OCI-LY1 (cell line): ENCODE measurements around the gene CDK11B.
"Not testable (repeated sequence)": the region's sequence is repeated elsewhere in the genome, so short reads cannot be mapped to it uniquely, and the experiment has no call there.

Source experiments
- H2AFZ ChIP-seq: fragments of 200-600 bp; sonication (generic), shearing (Covaris generic); 2 replicates; pipeline ENCODE4 v1.6.0; 2014; ENCODE audit warnings: antibody characterized with exemption, mild to moderate bottlenecking, low read length
- H3F3A ChIP-seq: fragments of 200-600 bp; sonication (generic), shearing (Covaris generic); 2 replicates; pipeline ENCODE4 v1.6.0; 2014; ENCODE audit warnings: mild to moderate bottlenecking, antibody characterized with exemption, low read length, moderate library complexity; ENCODE audit not compliant: insufficient read depth
- H3K27ac ChIP-seq: fragments of 200-600 bp; sonication (generic); 2 replicates; pipeline ENCODE4 v1.5.1; 2014; ENCODE audit warnings: low read length, mixed run types, mild to moderate bottlenecking, low read depth; ENCODE audit not compliant: poor library complexity, severe bottlenecking
- H3K27me3 ChIP-seq: fragments of 200-600 bp; sonication (generic); 2 replicates; pipeline ENCODE4 v1.6.0; 2014; ENCODE audit warnings: antibody characterized with exemption, mild to moderate bottlenecking, low read length, moderate library complexity; ENCODE audit not compliant: insufficient read depth
- H3K36me3 ChIP-seq: fragments of 200-600 bp; sonication (generic); 2 replicates; pipeline ENCODE4 v1.6.1; 2014; ENCODE audit warnings: mild to moderate bottlenecking, antibody characterized with exemption, low read length, moderate library complexity, mixed read lengths; ENCODE audit not compliant: insufficient read depth
- H3K4me1 ChIP-seq: fragments of 200-600 bp; sonication (generic); 2 replicates; pipeline ENCODE4 v1.5.1; 2014; ENCODE audit warnings: mild to moderate bottlenecking, low read length, moderate library complexity; ENCODE audit not compliant: insufficient read depth, severe bottlenecking
- H3K4me2 ChIP-seq: fragments of 200-600 bp; sonication (generic), shearing (Covaris generic); 2 replicates; pipeline ENCODE4 v1.6.1; 2014; ENCODE audit warnings: low read length
- H3K4me3 ChIP-seq: fragments of 200-600 bp; sonication (generic); 2 replicates; pipeline ENCODE4 v1.5.1; 2014; ENCODE audit warnings: low read length, low read depth, mild to moderate bottlenecking, mixed read lengths; ENCODE audit not compliant: poor library complexity, severe bottlenecking
- H3K79me2 ChIP-seq: fragments of 200-600 bp; shearing (Covaris generic); 2 replicates; pipeline ENCODE4 v1.6.1; 2016; ENCODE audit warnings: mixed run types, low read length, mixed read lengths; ENCODE audit not compliant: insufficient read depth
- H3K9ac ChIP-seq: fragments of 200-600 bp; sonication (generic), shearing (Covaris generic); 2 replicates; pipeline ENCODE4 v1.6.1; 2014; ENCODE audit warnings: mild to moderate bottlenecking, low read length, mixed read lengths
- H3K9me2 ChIP-seq: fragments of 200-600 bp; sonication (generic), shearing (Covaris generic); 2 replicates; pipeline ENCODE4 v1.6.1; 2014; ENCODE audit warnings: low read depth, mild to moderate bottlenecking, low read length, mixed read lengths
- H3K9me3 ChIP-seq: fragments of 200-600 bp; shearing (Covaris generic); 2 replicates; pipeline ENCODE4 v1.6.1; 2014; ENCODE audit warnings: low read length, mixed read lengths
- H4K20me1 ChIP-seq: fragments of 200-600 bp; sonication (generic), shearing (Covaris generic); 2 replicates; pipeline ENCODE4 v1.6.0; 2016; ENCODE audit warnings: mild to moderate bottlenecking, low read length; ENCODE audit not compliant: insufficient read depth
- EZH2 ChIP-seq: fragments of 200-600 bp; sonication (generic), shearing (Covaris generic); IDR thresholded peaks from 2 replicates; pipeline ENCODE4 v1.8.0; 2017; ENCODE audit warnings: borderline replicate concordance, mixed run types, mild to moderate bottlenecking, antibody characterized with exemption, low read length, moderate library complexity, mixed read lengths
- TF ChIP-seq, protein P1 (sequence below): fragments of 200-600 bp; sonication (generic), shearing (Covaris generic); IDR thresholded peaks from 2 replicates; pipeline ENCODE4 v1.5.1; 2017; ENCODE audit warnings: mild to moderate bottlenecking, antibody characterized with exemption, low read length, moderate library complexity, mixed read lengths

Gene CDK11B

GRCh38 chr1:1664941-1665814 lies 6.4 kb upstream of the CDK11B start:
- Histone ChIP-seq H4K20me1 (no peaks in the 10 kb centered on the region), H3K9ac (no peak overlapping the region), H3K9me3 (no peaks in the 10 kb centered on the region), H3K4me3 (no peak overlapping the region), H2AFZ (no peak overlapping the region), H3K4me2 (no peak overlapping the region), H3K9me2 (no peaks in the 10 kb centered on the region), H3F3A (no peaks in the 10 kb centered on the region), H3K4me1 (no peaks in the 10 kb centered on the region), H3K27ac (no peak overlapping the region), H3K79me2 (no peaks in the 10 kb centered on the region), H3K27me3 (no peaks in the 10 kb centered on the region), H3K36me3 (peaks cover 22% of the 10 kb centered on the region; the same call in 1 of the 2 replicates)
- TF ChIP-seq, protein P1, sequence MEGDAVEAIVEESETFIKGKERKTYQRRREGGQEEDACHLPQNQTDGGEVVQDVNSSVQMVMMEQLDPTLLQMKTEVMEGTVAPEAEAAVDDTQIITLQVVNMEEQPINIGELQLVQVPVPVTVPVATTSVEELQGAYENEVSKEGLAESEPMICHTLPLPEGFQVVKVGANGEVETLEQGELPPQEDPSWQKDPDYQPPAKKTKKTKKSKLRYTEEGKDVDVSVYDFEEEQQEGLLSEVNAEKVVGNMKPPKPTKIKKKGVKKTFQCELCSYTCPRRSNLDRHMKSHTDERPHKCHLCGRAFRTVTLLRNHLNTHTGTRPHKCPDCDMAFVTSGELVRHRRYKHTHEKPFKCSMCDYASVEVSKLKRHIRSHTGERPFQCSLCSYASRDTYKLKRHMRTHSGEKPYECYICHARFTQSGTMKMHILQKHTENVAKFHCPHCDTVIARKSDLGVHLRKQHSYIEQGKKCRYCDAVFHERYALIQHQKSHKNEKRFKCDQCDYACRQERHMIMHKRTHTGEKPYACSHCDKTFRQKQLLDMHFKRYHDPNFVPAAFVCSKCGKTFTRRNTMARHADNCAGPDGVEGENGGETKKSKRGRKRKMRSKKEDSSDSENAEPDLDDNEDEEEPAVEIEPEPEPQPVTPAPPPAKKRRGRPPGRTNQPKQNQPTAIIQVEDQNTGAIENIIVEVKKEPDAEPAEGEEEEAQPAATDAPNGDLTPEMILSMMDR: no peak
- no peak for TF ChIP-seq EZH2

GRCh38 chr1:1664318-1664717 lies 5.5 kb upstream of the CDK11B start:
- not testable (repeated sequence) for H3F3A ChIP-seq, H3K9ac ChIP-seq, H3K4me2 ChIP-seq, H3K9me3 ChIP-seq, H2AFZ ChIP-seq, H3K4me1 ChIP-seq, H4K20me1 ChIP-seq, H3K4me3 ChIP-seq, H3K27ac ChIP-seq, H3K79me2 ChIP-seq, H3K27me3 ChIP-seq, H3K9me2 ChIP-seq
- peaks cover 16% of the 10 kb centered on the region; the same call in 1 of the 2 replicates for H3K36me3 ChIP-seq

DNA sequence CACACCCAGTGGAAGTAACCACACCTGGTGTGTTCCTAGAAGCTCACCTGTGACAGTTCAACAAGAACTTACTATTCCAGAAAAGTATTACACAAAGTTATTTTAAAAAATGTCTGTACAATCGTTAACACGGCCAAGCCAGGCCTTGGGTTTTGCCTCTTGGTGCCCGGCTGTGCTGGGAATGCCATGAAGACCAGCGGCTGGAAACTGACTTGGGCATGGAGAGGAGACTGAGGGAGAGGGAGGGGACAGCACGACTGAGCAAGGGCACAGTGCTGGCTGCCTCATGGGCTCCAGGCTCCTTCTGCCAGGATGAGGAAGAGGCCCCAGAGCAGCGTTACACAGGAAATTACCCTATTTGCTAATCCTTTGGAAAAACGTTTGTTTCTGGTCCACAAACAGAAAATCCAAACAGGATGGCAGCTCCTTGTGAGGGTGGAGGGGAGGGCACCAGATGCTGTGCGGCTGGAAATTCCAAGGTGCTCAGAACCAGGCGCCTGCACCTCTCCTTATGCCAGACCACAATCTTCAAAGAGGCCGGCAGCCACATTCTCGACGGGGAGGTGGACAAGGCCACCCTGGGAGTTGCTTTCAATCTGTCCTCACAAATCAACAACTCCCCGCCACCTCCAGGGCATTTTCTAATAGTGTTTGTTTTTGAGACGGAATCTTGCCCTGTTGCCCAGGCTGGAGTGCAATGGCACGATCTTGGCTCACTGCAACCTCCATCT lies 4.2 kb upstream of the CDK11B start:
- not testable (repeated sequence) for H3K27ac ChIP-seq

GRCh38 chr1:1662392-1662791 lies 3.6 kb upstream of the CDK11B start:
- not testable (repeated sequence) for H4K20me1 ChIP-seq, H3K9me3 ChIP-seq, H3K27ac ChIP-seq, H3K4me1 ChIP-seq, H3F3A ChIP-seq, H3K79me2 ChIP-seq, H3K27me3 ChIP-seq, H3K9me2 ChIP-seq, H2AFZ ChIP-seq, H3K4me3 ChIP-seq, H3K4me2 ChIP-seq, H3K9ac ChIP-seq
- H3K36me3 ChIP-seq: peaks cover 15% of the 10 kb centered on the region; the same call in 1 of the 2 replicates

More for the DNA sequence above, 4.2 kb upstream of the CDK11B start:
- not testable (repeated sequence) for H3K79me2 ChIP-seq, H3K27me3 ChIP-seq, H3K4me1 ChIP-seq, H3K4me3 ChIP-seq, H3F3A ChIP-seq, H3K9me3 ChIP-seq, H4K20me1 ChIP-seq, H2AFZ ChIP-seq, H3K4me2 ChIP-seq, H3K9ac ChIP-seq, H3K9me2 ChIP-seq
- peaks cover 15% of the 10 kb centered on the region; the same call in 1 of the 2 replicates for H3K36me3 ChIP-seq

DNA sequence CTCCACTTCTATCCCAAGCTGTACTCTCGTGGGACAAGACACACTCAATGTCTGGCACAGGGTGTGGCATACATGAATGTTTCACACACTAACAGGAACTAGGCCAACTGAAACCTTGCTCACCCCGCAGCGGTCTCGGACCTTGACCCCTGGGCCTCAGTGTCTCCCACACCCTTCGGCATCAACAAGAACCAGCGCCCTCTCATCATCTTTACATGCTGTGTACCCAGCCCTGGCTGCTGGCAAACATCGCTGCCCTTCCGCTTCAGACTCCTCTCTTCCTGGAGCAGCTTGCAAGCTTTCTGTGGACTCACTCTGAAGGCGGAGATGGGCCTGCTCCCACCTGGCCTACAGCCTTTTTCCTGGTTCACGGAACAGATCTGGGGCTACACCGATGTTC lies 10.5 kb downstream of the CDK11B start:
- H3K27ac ChIP-seq, H3K4me3 ChIP-seq, H3K4me2 ChIP-seq, H3F3A ChIP-seq, H3K9me3 ChIP-seq, H3K4me1 ChIP-seq, H2AFZ ChIP-seq, H4K20me1 ChIP-seq, H3K79me2 ChIP-seq, H3K9me2 ChIP-seq, H3K9ac ChIP-seq, H3K27me3 ChIP-seq: not testable (repeated sequence)
- peaks cover 46% of the 10 kb centered on the region for H3K36me3 ChIP-seq

GRCh38 chr1:1647567-1648241 lies 11.1 kb downstream of the CDK11B start:
- H3K27ac ChIP-seq, H3K4me1 ChIP-seq, H2AFZ ChIP-seq, H3K9me3 ChIP-seq, H3K9me2 ChIP-seq, H3K4me2 ChIP-seq, H3K27me3 ChIP-seq, H3F3A ChIP-seq, H3K9ac ChIP-seq, H3K79me2 ChIP-seq, H4K20me1 ChIP-seq, H3K4me3 ChIP-seq: not testable (repeated sequence)
- H3K36me3 ChIP-seq: peaks cover 44% of the 10 kb centered on the region
